Measurements from ENCODE around the gene ELMOD2.

ELMOD2 gene

DNA sequence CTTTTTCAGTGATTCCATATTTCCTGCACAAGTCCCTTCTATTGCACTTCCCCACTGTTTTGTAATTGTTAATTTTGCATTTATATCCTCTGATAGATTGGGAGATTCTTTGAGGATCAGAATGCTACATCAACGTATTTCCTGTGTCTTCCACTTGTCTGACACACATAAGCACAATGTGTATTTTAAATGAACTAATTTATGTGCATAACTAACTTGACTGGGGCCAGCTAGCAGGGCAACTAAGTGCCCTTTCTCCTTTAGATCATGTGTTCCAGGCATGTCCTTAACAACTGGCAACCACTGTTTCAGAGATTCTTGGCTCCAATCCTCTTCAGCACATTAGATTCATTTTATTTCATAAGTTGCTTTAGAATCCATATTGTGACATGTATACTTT, 60.5 kb downstream of the ELMOD2 start:
- no peak for DNase-seq

DNA sequence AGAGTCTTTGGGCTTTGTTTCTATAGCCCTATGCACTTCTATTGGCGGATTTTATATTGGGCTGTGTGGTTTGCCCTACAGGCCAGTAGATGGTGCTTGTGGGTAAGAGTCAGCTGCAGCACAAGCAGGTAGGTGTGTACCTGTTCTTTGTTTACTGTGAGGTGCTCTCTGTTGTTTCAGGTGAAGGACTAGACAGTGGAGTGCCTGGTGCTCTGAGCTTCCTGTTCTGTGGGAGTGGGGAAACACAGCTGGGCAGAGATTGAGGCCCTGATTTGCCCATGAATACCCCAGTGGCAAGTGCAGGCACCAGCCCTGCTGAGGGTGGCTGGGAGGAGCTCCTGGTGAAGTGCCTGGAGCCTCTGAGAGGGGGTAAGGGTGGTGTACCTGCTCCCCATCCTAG, 71.1 kb downstream of the ELMOD2 start:
- DNase-seq, result peak in 1 of 4 experiments; percentile 11

DNA sequence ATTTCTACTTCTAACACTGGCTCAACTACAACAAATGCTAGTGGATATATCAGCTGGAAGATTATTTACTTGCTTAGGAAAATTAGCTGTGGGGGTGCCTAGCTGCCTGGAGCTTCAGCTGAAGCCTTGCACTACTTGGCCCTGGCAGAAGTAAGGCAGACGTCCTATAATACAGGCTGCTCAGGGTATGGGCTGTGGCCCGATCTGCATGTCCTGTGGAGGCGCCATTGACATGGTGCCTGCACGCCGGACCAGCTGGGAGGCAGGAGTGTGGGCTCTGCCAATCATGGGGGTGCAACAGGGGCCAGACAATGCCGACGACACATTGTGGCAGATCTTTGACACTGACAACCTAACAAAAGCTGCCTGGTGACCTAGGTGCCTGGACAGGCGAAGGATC, 76.4 kb downstream of the ELMOD2 start:
- no peak for DNase-seq

DNA sequence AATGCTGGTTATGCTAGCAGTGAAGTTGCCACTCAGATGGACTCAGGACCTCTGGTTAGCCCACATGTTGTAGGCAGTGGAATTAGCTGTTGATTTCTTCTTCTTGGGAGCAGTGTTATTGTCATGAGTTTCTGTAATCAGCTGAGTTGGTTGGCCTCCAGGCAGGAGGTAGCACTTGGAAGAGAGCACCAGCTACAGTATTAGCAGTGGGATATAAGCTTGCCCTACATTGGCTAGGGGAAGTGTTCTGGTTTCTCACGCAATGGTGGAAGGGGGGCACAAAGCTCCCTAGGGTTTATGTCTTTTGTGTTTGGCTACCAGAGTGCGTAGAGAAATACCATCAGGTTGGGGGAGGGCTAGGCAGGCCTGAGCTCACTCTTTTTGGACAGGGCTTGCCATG, 78.7 kb downstream of the ELMOD2 start:
- DNase-seq, result no peak

DNA sequence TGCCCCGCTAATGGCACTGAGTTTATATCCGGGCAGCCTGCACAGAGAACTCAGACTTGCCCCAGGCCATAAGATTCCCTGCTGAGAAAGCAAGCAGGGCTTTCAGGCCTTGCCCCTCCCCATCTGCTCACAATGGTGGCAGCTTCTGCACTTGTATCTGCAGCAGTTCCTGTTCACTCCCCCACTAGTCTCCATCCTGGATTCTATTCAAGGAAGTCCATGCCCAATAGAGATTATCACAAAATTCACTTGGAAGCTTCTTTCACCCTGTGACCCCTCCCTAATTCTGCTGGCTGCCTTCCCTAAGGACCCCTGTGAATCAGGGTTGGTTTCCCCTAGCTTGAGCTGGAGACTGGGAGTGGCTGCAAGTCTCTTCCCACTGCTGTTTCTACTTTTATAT, 79.3 kb downstream of the ELMOD2 start:
- no peak for DNase-seq

Measured in suppressor macrophage (primary cell).